Muscle of leg (tissue), 11 donors: ENCODE data around the gene COL26A1. TPM values are rescaled to one million over a fixed set of nuclear protein-coding genes. Genes with fewer than 3 reads are reported as not detected.
"Not testable (repeated sequence)": the region's sequence is repeated elsewhere in the genome, so short reads cannot be mapped to it uniquely, and the experiment has no call there.

Source experiments
- DNase-seq: peaks from one replicate; pipeline ENCODE4 v3.0.0; 2013
- H3K27ac ChIP-seq: one replicate; pipeline ENCODE4 v1.5.1; 2013; ENCODE audit warnings: mild to moderate bottlenecking, low read length, control low read depth
- H3K27me3 ChIP-seq: one replicate; pipeline ENCODE4 v1.6.1; 2013; ENCODE audit warnings: low read length; ENCODE audit not compliant: control insufficient read depth, insufficient read depth
- H3K36me3 ChIP-seq: one replicate; pipeline ENCODE4 v1.6.1; 2013; ENCODE audit warnings: low read length; ENCODE audit not compliant: control insufficient read depth, insufficient read depth
- H3K4me1 ChIP-seq: one replicate; pipeline ENCODE4 v1.6.1; 2013; ENCODE audit warnings: low read length; ENCODE audit not compliant: control insufficient read depth, insufficient read depth
- H3K4me3 ChIP-seq: one replicate; pipeline ENCODE4 v1.5.1; 2013; ENCODE audit warnings: low read length, control low read depth
- H3K9me3 ChIP-seq: replicated peaks from 2 replicates; pipeline ENCODE4 v1.6.1; 2013; ENCODE audit warnings: low read depth, low read length; ENCODE audit not compliant: control insufficient read depth
- WGBS: methylation state at CpG from one replicate; pipeline ENCODE4 v1.1.5; 2013; ENCODE audit warnings: missing lambda C conversion rate; ENCODE audit not compliant: insufficient coverage; 5-methylcytosine and 5-hydroxymethylcytosine counted together
- polyA plus RNA-seq, 8 donors: library from polyadenylated mRNA; unstranded; fragments of 120-200 nt; gene quantifications; one replicate each; pipeline versions ENCODE4 v1.2.1 to v1.2.3, GENCODE V29; 2013; ENCODE audit warnings: inconsistent platforms in 1 of 8, low replicate concordance in 1 of 8; ENCODE audit not compliant: insufficient read length in 8 of 8, insufficient read depth in 1 of 8
- total RNA-seq: library from RNA; stranded (reverse); fragments of 120-200 nt; gene quantifications from one replicate; pipeline ENCODE4 v1.2.4, GENCODE V29; 2013

COL26A1 gene
- total and polyA plus RNA-seq, 9 donors = 0.84 to 5.3 (median 3.4) TPM

- Histone ChIP-seq H3K9me3 (no peaks in the 10 kb centered on the region), H3K27me3 (no peaks in the 10 kb centered on the region), H3K4me3 (no peak overlapping the region), H3K4me1 (no peaks in the 10 kb centered on the region), H3K27ac (no peak overlapping the region), H3K36me3 (no peaks in the 10 kb centered on the region)
- no peak for DNase-seq
- WGBS = 57% methylated on average over 5 of the region's 5 CpGs
These were observed 57.8 kb downstream of the COL26A1 start for GRCh38 chr7:101420436-101420835.

- 88% methylated on average over 7 of the region's 11 CpGs for WGBS
- H3K27ac ChIP-seq = no peak overlapping the region
- DNase-seq = no peak
- H3K9me3 ChIP-seq = peaks cover 3% of the 10 kb centered on the region
- H3K4me3 ChIP-seq = no peak overlapping the region
- H3K36me3 ChIP-seq = no peaks in the 10 kb centered on the region
- no peaks in the 10 kb centered on the region for H3K27me3 ChIP-seq
- H3K4me1 ChIP-seq = no peaks in the 10 kb centered on the region
These were observed 59.9 kb downstream of the COL26A1 start for GRCh38 chr7:101422356-101423195.

- 86% methylated on average over 6 of the region's 10 CpGs for WGBS
- no peaks in the 10 kb centered on the region for H3K27me3 ChIP-seq
- H3K4me1 ChIP-seq = no peaks in the 10 kb centered on the region
These were observed 63.8 kb downstream of the COL26A1 start for GRCh38 chr7:101426303-101427011.

GRCh38 chr7:101428093-101428866 lies 65.6 kb downstream of the COL26A1 start:
- H3K4me3 ChIP-seq = no peak overlapping the region
- WGBS = 89% methylated on average over 4 of the region's 11 CpGs
- H3K36me3 ChIP-seq = no peaks in the 10 kb centered on the region
- no peaks in the 10 kb centered on the region for H3K4me1 ChIP-seq
- peaks cover 3% of the 10 kb centered on the region for H3K9me3 ChIP-seq
- DNase-seq = no peak
- no peaks in the 10 kb centered on the region for H3K27me3 ChIP-seq
- H3K27ac ChIP-seq = no peak overlapping the region

More at GRCh38 chr7:101426303-101427011, 63.8 kb downstream of the COL26A1 start:
- Histone ChIP-seq H3K36me3 (no peaks in the 10 kb centered on the region), H3K9me3 (peaks cover 3% of the 10 kb centered on the region), H3K4me3 (no peak overlapping the region), H3K27ac (no peak overlapping the region)
- DNase-seq = no peak

- Histone ChIP-seq H3K4me3 (no peak overlapping the region), H3K27ac (no peak overlapping the region), H3K4me1 (peaks cover 11% of the 10 kb centered on the region), H3K36me3 (no peaks in the 10 kb centered on the region), H3K27me3 (peaks cover 14% of the 10 kb centered on the region), H3K9me3 (no peaks in the 10 kb centered on the region)
- no peak for DNase-seq
- WGBS = 90% methylated on average over 2 of the region's 3 CpGs
These were observed 69.6 kb downstream of the COL26A1 start for GRCh38 chr7:101432316-101432715.

- Histone ChIP-seq H3K4me1 (peaks cover 11% of the 10 kb centered on the region), H3K36me3 (no peaks in the 10 kb centered on the region), H3K4me3 (no peak overlapping the region), H3K9me3 (no peaks in the 10 kb centered on the region), H3K27ac (no peak overlapping the region), H3K27me3 (peaks cover 14% of the 10 kb centered on the region)
- DNase-seq = no peak
- WGBS = 55% methylated on average over 3 of the region's 4 CpGs
These were observed 71.0 kb downstream of the COL26A1 start for GRCh38 chr7:101433688-101434087.

GRCh38 chr7:101434155-101434554 lies 71.5 kb downstream of the COL26A1 start:
- H3K27ac ChIP-seq, H3K4me3 ChIP-seq, H3K9me3 ChIP-seq, DNase-seq, H3K36me3 ChIP-seq: not testable (repeated sequence)
- peaks cover 11% of the 10 kb centered on the region for H3K4me1 ChIP-seq
- WGBS = 84% methylated on average over 4 of the region's 8 CpGs
- H3K27me3 ChIP-seq = peaks cover 14% of the 10 kb centered on the region

- no peaks in the 10 kb centered on the region for H3K36me3 ChIP-seq
- H3K27me3 ChIP-seq = peaks cover 14% of the 10 kb centered on the region
- no peak overlapping the region for H3K4me3 ChIP-seq
- H3K27ac ChIP-seq = no peak overlapping the region
- whole genome bisulfite sequencing = 29% methylated on average over 16 of the region's 22 CpGs
- H3K9me3 ChIP-seq = no peaks in the 10 kb centered on the region
- peaks cover 11% of the 10 kb centered on the region for H3K4me1 ChIP-seq
- DNase-seq = no peak
These were observed 73.0 kb downstream of the COL26A1 start for GRCh38 chr7:101435461-101436220.

GRCh38 chr7:101436221-101436735 lies 73.6 kb downstream of the COL26A1 start:
- H3K36me3 ChIP-seq = no peaks in the 10 kb centered on the region
- H3K4me3 ChIP-seq = no peak overlapping the region
- peaks cover 14% of the 10 kb centered on the region for H3K27me3 ChIP-seq
- no peak for DNase-seq
- no peaks in the 10 kb centered on the region for H3K9me3 ChIP-seq
- H3K27ac ChIP-seq = no peak overlapping the region
- peaks cover 11% of the 10 kb centered on the region for H3K4me1 ChIP-seq
- WGBS = 32% methylated on average over 6 of the region's 15 CpGs
